Measurements from ENCODE around the gene RBMS1. TPM values are rescaled to one million over a fixed set of nuclear protein-coding genes. Genes with fewer than 3 reads are reported as not detected.

Gene RBMS1
- total RNA-seq, 1 donor from 2014 or later: 54.7 TPM

DNA sequence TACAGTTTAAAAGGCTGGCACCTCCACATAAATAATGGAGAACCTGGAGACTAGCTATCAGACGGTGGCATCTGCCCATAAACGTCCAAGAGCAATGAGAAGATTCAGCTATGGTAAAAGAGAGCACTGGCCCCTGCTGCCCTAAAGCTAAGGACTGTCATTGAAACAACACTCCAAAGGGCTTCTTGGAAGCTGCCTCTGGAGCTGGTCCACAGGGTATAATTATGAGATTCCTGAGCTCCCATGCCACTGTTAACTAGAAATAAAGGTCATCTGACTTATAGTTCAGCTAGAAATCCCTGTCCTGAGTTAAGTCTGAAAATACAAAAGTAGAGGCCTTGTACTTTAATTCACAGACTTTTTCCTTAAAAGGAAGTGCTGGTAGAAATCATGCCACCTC lies 39.9 kb upstream of the RBMS1 start:
- H3K4me3 ChIP-seq (ENCODE audit: low read depth, low read length): no peak overlapping the region
- TF ChIP-seq, protein P1, sequence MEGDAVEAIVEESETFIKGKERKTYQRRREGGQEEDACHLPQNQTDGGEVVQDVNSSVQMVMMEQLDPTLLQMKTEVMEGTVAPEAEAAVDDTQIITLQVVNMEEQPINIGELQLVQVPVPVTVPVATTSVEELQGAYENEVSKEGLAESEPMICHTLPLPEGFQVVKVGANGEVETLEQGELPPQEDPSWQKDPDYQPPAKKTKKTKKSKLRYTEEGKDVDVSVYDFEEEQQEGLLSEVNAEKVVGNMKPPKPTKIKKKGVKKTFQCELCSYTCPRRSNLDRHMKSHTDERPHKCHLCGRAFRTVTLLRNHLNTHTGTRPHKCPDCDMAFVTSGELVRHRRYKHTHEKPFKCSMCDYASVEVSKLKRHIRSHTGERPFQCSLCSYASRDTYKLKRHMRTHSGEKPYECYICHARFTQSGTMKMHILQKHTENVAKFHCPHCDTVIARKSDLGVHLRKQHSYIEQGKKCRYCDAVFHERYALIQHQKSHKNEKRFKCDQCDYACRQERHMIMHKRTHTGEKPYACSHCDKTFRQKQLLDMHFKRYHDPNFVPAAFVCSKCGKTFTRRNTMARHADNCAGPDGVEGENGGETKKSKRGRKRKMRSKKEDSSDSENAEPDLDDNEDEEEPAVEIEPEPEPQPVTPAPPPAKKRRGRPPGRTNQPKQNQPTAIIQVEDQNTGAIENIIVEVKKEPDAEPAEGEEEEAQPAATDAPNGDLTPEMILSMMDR (conservative IDR thresholded peaks at IDR 0.05; ENCODE audit: low read depth, low read length): no peak
- no peak for DNase-seq (ENCODE audit: low read depth)

DNA sequence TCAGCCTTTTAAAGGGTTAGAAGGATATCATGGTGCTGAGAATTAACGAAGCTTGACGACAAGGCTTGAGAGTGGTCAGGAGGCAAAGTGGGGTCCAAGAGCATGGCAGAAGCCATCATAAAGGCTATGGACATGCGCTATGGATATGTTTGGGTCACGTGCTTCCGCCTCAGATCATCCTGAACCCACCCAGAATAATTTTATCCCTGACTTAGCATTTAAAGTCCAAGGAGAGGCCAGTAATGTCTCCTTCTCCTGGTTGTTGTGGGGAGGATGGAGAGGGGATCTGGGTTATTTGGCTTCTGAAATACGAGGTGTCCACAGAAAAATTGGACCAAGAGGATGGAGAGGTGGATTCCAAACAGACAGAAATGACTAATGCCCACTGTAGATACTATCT lies 38.8 kb upstream of the RBMS1 start:
- no peak overlapping the region for H3K4me3 ChIP-seq (ENCODE audit: low read depth, low read length)
- TF ChIP-seq, protein P1 (conservative IDR thresholded peaks at IDR 0.05; ENCODE audit: low read depth, low read length): no peak
- DNase-seq (ENCODE audit: low read depth): no peak

DNA sequence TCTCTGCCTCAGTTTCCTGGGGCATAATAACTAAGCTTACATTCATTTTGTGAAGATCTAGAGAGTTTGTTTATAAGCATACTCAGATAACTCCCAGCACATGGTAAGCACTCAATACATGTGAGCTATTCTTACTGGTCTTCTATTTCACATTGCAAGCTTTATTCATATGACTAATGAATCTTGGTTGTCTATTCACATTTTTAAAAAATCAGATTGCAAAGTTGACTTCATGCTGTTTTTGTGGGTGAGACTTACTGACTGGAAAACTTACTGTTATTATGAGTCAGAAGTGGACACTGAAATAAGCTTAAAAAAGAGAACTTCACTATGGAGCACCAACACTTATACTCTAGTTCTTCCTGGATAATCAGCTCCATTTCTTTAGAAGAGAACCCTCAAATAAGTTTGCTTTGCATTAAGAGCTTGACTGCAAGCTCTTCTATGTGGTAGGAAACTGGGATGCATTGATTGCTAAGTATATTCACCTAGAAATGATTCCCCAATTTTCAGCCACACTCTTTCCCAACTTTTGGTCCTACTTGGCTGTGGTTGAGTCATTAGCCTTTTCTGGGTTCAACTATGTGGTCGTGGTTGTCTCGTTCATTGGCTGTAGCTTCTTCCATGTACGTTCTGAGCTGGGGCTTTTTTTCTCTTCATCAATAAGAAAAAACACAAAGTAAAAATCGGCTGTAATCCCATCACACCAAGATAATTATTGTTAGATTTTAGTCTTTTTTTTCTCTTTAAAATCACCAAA lies 29.5 kb upstream of the RBMS1 start:
- DNase-seq (ENCODE audit: low read depth): no peak
- TF ChIP-seq, protein P1 (conservative IDR thresholded peaks at IDR 0.05; ENCODE audit: low read depth, low read length): no peak

DNA sequence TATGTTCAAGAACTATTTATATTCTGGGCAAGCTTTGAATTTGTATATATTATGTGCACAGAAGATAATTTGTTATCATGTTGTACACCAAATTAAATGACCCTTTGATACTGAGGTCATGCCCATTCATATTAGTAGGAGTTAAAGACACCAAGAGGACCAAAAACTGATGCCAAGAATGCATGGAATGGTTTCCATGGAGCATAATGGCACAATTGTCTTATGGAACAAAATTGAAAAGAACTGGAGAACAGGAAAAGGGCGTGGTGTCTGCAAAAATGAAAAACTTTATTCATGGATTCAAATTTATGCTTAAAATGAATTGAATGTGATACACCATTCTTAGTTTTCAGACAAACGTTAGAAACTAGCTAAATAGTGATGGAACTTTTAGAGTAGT lies 24.1 kb upstream of the RBMS1 start:
- no peak for DNase-seq (ENCODE audit: low read depth)
- TF ChIP-seq, protein P1 (conservative IDR thresholded peaks at IDR 0.05; ENCODE audit: low read depth, low read length): no peak
- no peak overlapping the region for H3K4me3 ChIP-seq (ENCODE audit: low read depth, low read length)

More for the DNA sequence above, 29.5 kb upstream of the RBMS1 start:
- no peak overlapping the region for H3K4me3 ChIP-seq (ENCODE audit: low read depth, low read length)

DNA sequence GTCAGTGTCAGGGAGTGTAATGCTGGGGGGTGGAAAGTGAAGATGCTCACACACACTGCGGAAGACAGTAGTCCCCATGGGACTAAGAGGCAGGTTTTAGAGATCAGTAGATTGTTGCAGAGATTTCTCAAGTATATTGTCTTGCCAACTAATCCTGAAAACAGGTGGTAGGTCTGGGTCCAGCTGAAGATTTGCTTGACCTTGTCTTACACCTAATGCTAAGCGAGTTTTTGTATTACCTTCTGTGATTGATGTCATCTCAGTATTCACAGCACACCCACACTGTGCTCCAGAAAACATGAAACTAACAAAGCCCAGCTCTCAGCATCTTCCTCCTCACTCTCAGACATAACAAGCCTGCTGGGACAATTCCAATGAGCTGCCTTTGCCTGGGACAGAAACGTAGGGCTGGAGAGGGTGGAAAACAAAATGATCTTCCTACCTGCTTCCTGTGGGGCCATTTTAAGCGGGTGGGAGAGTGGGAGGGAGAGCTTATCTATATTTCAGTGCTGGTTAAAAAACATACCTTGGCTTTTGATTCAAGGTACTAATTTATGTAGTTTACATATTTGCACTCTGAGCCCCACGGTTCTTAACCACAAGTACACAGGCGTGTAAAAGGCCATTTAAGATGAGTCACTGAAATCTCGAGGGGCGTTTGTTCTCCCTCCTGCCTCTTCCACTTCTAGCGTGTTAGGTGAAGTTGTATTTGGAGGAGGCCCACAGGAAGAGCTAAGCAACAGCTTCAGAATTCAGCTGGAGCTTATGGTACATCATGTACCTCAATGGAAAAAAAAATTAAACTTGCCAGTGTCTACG lies 23.1 kb upstream of the RBMS1 start:
- TF ChIP-seq, protein P1 (conservative IDR thresholded peaks at IDR 0.05; ENCODE audit: low read depth, low read length): no peak
- no peak for DNase-seq (ENCODE audit: low read depth)
- H3K4me3 ChIP-seq (ENCODE audit: low read depth, low read length): no peak overlapping the region

DNA sequence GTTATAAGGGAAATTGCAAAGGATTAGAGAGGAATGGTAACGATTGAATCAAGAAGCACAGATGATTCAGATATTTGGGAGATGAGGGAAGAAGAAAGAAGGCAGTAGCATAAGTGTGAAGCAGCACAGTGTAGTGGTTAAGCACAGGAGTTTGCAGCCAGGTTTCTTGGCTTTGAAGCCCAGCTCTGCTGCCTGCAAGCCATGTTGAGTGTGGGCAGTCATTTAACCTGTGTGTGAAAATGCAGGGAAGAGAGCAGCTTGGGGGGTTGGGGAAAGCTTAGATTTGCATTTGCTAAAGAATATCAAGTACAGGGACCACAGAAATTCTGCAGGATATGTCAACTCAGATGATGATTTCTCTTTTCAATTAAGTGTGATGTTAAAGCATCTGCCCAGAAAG lies 21.5 kb upstream of the RBMS1 start:
- TF ChIP-seq, protein P1 (conservative IDR thresholded peaks at IDR 0.05; ENCODE audit: low read depth, low read length): no peak
- DNase-seq (ENCODE audit: low read depth): no peak
- no peak overlapping the region for H3K4me3 ChIP-seq (ENCODE audit: low read depth, low read length)

Measured in epithelial cell of proximal tubule (primary cell).